K562 (cell line): ENCODE data around the gene NUFIP1. TPM values are rescaled to one million over a fixed set of nuclear protein-coding genes. Genes with fewer than 3 reads are reported as not detected.
A peak's percentile ranks its signal among the peaks of the same experiment; 100 is the strongest.

Experiments used
- ATAC-seq: fragments of 200-7000 bp; cut with Tn5 transposase; 3 replicates; pipeline ENCODE4 v1.9.1; 2020; ENCODE audit warnings: moderate library complexity
- BruUV-seq: library from RNA; stranded (reverse); fragments of 400-500 nt; replicated peaks from 2 replicates; lab custom pipeline; 2021; lab: Mats Ljungman, UMichigan
- CTCF ChIA-PET: fragments of 300-600 bp; formaldehyde crosslinking; extraction: SDS; loops from one replicate; lab custom pipeline; 2021; ENCODE audit warnings: low intra/inter-chr PET ratio; lab: Yijun Ruan, JAX
- POLR2A ChIA-PET: fragments of 300-600, 350-650 bp; sonication (Branson Sonifier 250); formaldehyde crosslinking; extraction: SDS; loops from one replicate; lab custom pipeline; 2021; ENCODE audit warnings: antibody characterized with exemption, inconsistent platforms; lab: Yijun Ruan, JAX
- DNase-seq, 4 experiments: peaks; one replicate each; pipeline versions ENCODE4 v3.0.0 to v3.0.0-alpha.2; 2011 to 2018; ENCODE audit warnings: low spot score in 3 of 4, mixed read lengths in 3 of 4; ENCODE audit errors: extremely low read depth in 1 of 4
- FAIRE-seq: peaks from 2 replicates; lab custom pipeline; 2011; peaks lifted over from hg19 to GRCh38; lab: Jason Lieb, UNC
- H2AFZ ChIP-seq: 2 replicates; pipeline ENCODE4 v1.6.0; 2011; ENCODE audit warnings: low read depth, low read length, control low read depth, inconsistent platforms
- H3K27ac ChIP-seq: fragments of 200-600 bp; 3 replicates; pipeline ENCODE4 v1.8.0; 2011; ENCODE audit warnings: low read depth, mild to moderate bottlenecking, control low read depth, inconsistent platforms, low read length, moderate library complexity, mixed read lengths; ENCODE audit errors: extremely low read depth
- H3K27me3 ChIP-seq, 2 experiments: fragments of 300-600 bp in 1 of 2; 2 replicates in 1 of 2; 3 replicates in 1 of 2; pipeline versions ENCODE4 v1.6.0 to v1.8.0; 2011; ENCODE audit warnings: inconsistent platforms in 2 of 2, low read length in 2 of 2, mild to moderate bottlenecking in 1 of 2, mixed read lengths in 1 of 2, moderate library complexity in 1 of 2; ENCODE audit not compliant: control insufficient read depth in 2 of 2, insufficient read depth in 2 of 2
- H3K36me3 ChIP-seq: fragments of 300-600 bp; 3 replicates; pipeline ENCODE4 v1.8.0; 2011; ENCODE audit warnings: mild to moderate bottlenecking, low read length, inconsistent platforms; ENCODE audit not compliant: control insufficient read depth, insufficient read depth
- H3K4me1 ChIP-seq, 2 experiments: fragments of 200-600 bp in 1 of 2; replicated peaks in 1 of 2; 2 replicates in 1 of 2; 3 replicates in 1 of 2; pipeline versions ENCODE4 v1.5.1 to v1.8.0; 2011; ENCODE audit warnings: inconsistent platforms in 2 of 2, low read length in 2 of 2, mild to moderate bottlenecking in 1 of 2, mixed read lengths in 1 of 2, moderate library complexity in 1 of 2; ENCODE audit not compliant: control insufficient read depth in 2 of 2, insufficient read depth in 2 of 2
- H3K4me2 ChIP-seq: 2 replicates; pipeline ENCODE4 v1.6.1; 2011; ENCODE audit warnings: low read length, control low read depth, inconsistent platforms, mixed read lengths; ENCODE audit not compliant: insufficient read depth
- H3K4me3 ChIP-seq: fragments of 200-600 bp; sonication (generic), shearing (Covaris generic); 2 replicates; pipeline ENCODE4 v1.5.1; 2016; ENCODE audit warnings: control low read depth, inconsistent platforms
- H3K79me2 ChIP-seq: fragments of 200-600 bp; 3 replicates; pipeline ENCODE4 v1.8.0; 2011; ENCODE audit warnings: low read length, inconsistent platforms; ENCODE audit not compliant: control insufficient read depth, insufficient read depth
- H3K9ac ChIP-seq, 2 experiments: 2 replicates each; pipeline versions ENCODE4 v1.6.0 to v1.6.1; 2011; ENCODE audit warnings: low read depth in 2 of 2, low read length in 2 of 2, control low read depth in 1 of 2, inconsistent platforms in 1 of 2, mild to moderate bottlenecking in 1 of 2, mixed read lengths in 1 of 2; ENCODE audit not compliant: insufficient read depth in 1 of 2
- H3K9me1 ChIP-seq: one replicate; pipeline ENCODE4 v1.6.0; 2011; ENCODE audit warnings: inconsistent platforms, mild to moderate bottlenecking, low read length, moderate library complexity; ENCODE audit not compliant: control insufficient read depth, insufficient read depth
- H3K9me3 ChIP-seq: replicated peaks from 2 replicates; pipeline ENCODE4 v1.5.1; 2011; ENCODE audit warnings: low read depth, low read length, inconsistent platforms; ENCODE audit not compliant: control insufficient read depth, insufficient read depth
- H4K20me1 ChIP-seq: replicated peaks from 2 replicates; pipeline ENCODE4 v1.6.1; 2011; ENCODE audit warnings: low read length, inconsistent platforms, mixed read lengths; ENCODE audit not compliant: control insufficient read depth, insufficient read depth
- ATF1 ChIP-seq, 2 experiments: fragments of 450-650 bp in 1 of 2; IDR thresholded peaks; 2 replicates each; pipeline ENCODE4 v1.6.1; 2016; ENCODE audit warnings: missing compliant biosample characterization in 1 of 2, missing genetic modification characterization in 1 of 2
- CREM ChIP-seq: IDR thresholded peaks from 2 replicates; pipeline ENCODE4 v1.6.1; 2014; ENCODE audit warnings: antibody characterized with exemption, low read depth
- CTBP1 ChIP-seq: fragments of 450-650 bp; IDR thresholded peaks from 2 replicates; pipeline ENCODE4 v1.6.1; 2016; ENCODE audit warnings: borderline replicate concordance
- FOSL1 ChIP-seq: fragments of 200-800 bp; sonication (Bioruptor generic); conservative IDR thresholded peaks from 2 replicates; pipeline ENCODE4 v1.6.1; 2016; ENCODE audit warnings: missing genetic modification characterization, missing compliant biosample characterization
- MCM3 ChIP-seq: fragments of 450-650 bp; IDR thresholded peaks from 2 replicates; pipeline ENCODE4 v1.6.1; 2016
- NCOR1 ChIP-seq: fragments of 450-650 bp; IDR thresholded peaks from 2 replicates; pipeline ENCODE4 v1.6.1; 2016; ENCODE audit warnings: mild to moderate bottlenecking, moderate library complexity
- RBFOX2 ChIP-seq: fragments of 200-400 bp; formaldehyde crosslinking; IDR thresholded peaks from 2 replicates; pipeline ENCODE4 v1.6.1; 2017; ENCODE audit warnings: low read depth, mild to moderate bottlenecking, low read length, moderate library complexity
- XRCC5 ChIP-seq: fragments of 200-400 bp; formaldehyde crosslinking; IDR thresholded peaks from 2 replicates; pipeline ENCODE4 v1.6.1; 2017; ENCODE audit warnings: low read depth, mild to moderate bottlenecking, low read length
- WGBS: fragments of 100-300 bp; shearing (Covaris generic); methylation state at CpG from one replicate; pipeline ENCODE4 v1.1.6; 2016; ENCODE audit warnings: low coverage, mixed read lengths; ENCODE audit not compliant: insufficient coverage; ENCODE audit errors: missing lambda C conversion rate; 5-methylcytosine and 5-hydroxymethylcytosine counted together
- in situ Hi-C: fragments of 300-500 bp; cut with MboI; formaldehyde crosslinking; loops from 4 replicates; pipeline ENCODE4 v1.15.0; 2018; ENCODE audit warnings: inconsistent platforms, mixed read lengths
- intact Hi-C: fragments of 100-400 bp; cut with micrococcal nuclease; formaldehyde crosslinking; loops from 2 replicates; pipeline ENCODE4 v1.14.2; 2022
- polyA plus RNA-seq, 8 experiments: library from polyadenylated mRNA; depleted of rRNA in 4 of 8; stranded (reverse) in 5 of 8; unstranded in 3 of 8; fragments of >200 nt; fragmentation: Nextera tagmentation in 2 of 8; fragmentation: Illumina TruSeq in 1 of 8; extraction: Ambion mirVana in 2 of 8; extraction: Trizol in 1 of 8; gene quantifications; 2 replicates each; pipeline versions ENCODE4 v1.2.1 to v1.2.3, GENCODE V29; 2011 to 2014; ENCODE audit warnings: inconsistent platforms in 1 of 8, missing spikeins in 1 of 8
- total RNA-seq, 7 experiments: library from RNA; depleted of rRNA in 6 of 7; stranded (reverse); fragments of >200 nt in 6 of 7; fragmentation: Illumina TruSeq in 2 of 7; extraction: Trizol in 2 of 7; gene quantifications; 2 replicates each; pipeline versions ENCODE4 v1.2.1 to v1.2.3, GENCODE V29; 2011 to 2021; ENCODE audit warnings: low replicate concordance in 1 of 7
- TF ChIP-seq, protein P1 (sequence below), 2 experiments: fragments of 450-650 bp; conservative IDR thresholded peaks; 2 replicates each; pipeline ENCODE4 v1.6.1; 2017; ENCODE audit warnings: mild to moderate bottlenecking in 2 of 2, moderate library complexity in 2 of 2
- TF ChIP-seq, protein P2 (sequence below), 2 experiments: fragments of 450-650 bp; IDR thresholded peaks; 2 replicates each; pipeline ENCODE4 v1.6.1; 2018; ENCODE audit warnings: mild to moderate bottlenecking in 2 of 2, low read depth in 1 of 2; ENCODE audit not compliant: partially characterized antibody in 2 of 2
- TF ChIP-seq, protein P3 (sequence below), 3 experiments: fragments of 200-800 bp in 1 of 3; fragments of 250-450 bp in 1 of 3; fragments of 450-650 bp in 1 of 3; sonication (Bioruptor Pico) in 1 of 3; sonication (Bioruptor generic) in 1 of 3; formaldehyde crosslinking in 1 of 3; IDR thresholded peaks; 2 replicates each; pipeline versions ENCODE4 v1.6.1 to v1.8.0; 2016 to 2022; ENCODE audit warnings: mild to moderate bottlenecking in 2 of 3, missing genetic modification characterization in 2 of 3, missing compliant biosample characterization in 1 of 3, moderate library complexity in 1 of 3

Gene NUFIP1
- total and polyA plus RNA-seq, 9 of the 15 experiments (the other 6 are each of a cell fraction or from before 2014, with no cell fraction given): 2.6 to 9.7 (median 4.1) TPM

DNA sequence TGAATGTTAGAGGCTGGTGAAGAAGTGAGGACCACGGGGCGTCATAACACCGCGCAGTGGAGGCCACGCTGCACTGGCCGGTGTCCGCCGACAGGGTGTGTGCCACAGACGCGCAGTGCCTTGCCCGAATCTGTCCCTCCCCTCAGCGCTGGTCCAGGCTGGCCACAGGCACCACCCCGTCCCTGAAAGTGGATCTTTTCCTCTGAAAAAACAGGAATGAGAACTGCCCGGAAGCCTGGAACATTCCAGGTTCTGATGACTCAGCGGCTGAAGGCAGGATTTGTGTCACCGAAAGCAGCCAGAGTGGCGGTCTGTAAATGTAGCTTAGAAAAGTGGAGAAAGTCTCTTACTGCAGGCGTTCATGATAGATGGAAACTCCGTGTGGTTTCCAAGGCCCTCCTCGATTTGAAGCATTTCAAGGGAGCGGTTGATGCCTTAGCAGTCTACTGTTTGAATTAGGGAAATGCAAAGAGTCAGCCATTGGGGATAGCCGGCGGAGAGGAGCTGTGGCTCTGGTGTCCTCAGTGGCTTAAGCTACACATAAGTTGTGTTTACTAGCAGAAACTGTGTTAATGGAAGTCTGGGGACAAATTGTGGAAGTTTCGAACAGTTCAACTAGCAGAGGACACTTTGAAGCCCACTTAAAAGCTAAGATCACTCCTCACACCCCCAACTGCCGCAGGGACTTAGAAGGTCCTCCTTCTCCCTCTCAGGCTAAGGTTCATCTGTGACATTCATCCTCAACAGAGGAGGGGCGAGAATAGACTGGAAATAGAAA, 70.8 kb downstream of the NUFIP1 start:
- Histone ChIP-seq H3K9me3 (no peaks in the 10 kb centered on the region; the same call in 1 of the 2 replicates), H3K27me3 (no peaks in the 10 kb centered on the region; a peak in 1 of 5 replicates), H3K79me2 (no peaks in the 10 kb centered on the region), H3K4me1 (peaks cover 0 to 5% of the 10 kb centered on the region in 2 experiments; a peak in 4 of 5 replicates), H3K27ac (peak overlapping the region; percentile 96), H3K9me1 (no peaks in the 10 kb centered on the region), H2AFZ (peak overlapping the region; percentile 100), H3K36me3 (no peaks in the 10 kb centered on the region), H3K4me3 (peak overlapping the region; percentile 65), H3K9ac (peak overlapping the region; percentile 82 to 86), H3K4me2 (peak overlapping the region; percentile 93), H4K20me1 (no peaks in the 10 kb centered on the region; the same call in 1 of the 2 replicates)
- 6% methylated on average over 25 of the region's 26 CpGs for WGBS
- POLR2A ChIA-PET: interaction anchor here (0.6 to 1.0 kb wide), 2 partner anchors 8 to 41 kb away, joined by 3 to 4 read pairs; no protein-coding TSS in a partner anchor
- peak; percentile 96 for ATAC-seq
- peak; percentile 67 to 87 (median 70) for DNase-seq
- intact Hi-C loops (no loop called here), in situ Hi-C loops (no loop called here)
- no peak for FAIRE-seq
- CTCF ChIA-PET: no interaction called here
- BruUV-seq: TSS peak; percentile 91
- TF ChIP-seq NCOR1 (no peak), ATF1 (CRISPR knock-in tag; IDR thresholded peaks at IDR 0.05) (peak; percentile 82), ATF1 (tag; IDR thresholded peaks at IDR 0.05) (peak; percentile 89), RBFOX2 (peak; percentile 76), CREM (peak; percentile 95), XRCC5 (peak; percentile 58; the same call in 1 of the 2 replicates), MCM3 (no peak), FOSL1 (tag) (peak; percentile 66), CTBP1 (peak; percentile 60; the same call in 1 of the 2 replicates)
- TF ChIP-seq, protein P1, sequence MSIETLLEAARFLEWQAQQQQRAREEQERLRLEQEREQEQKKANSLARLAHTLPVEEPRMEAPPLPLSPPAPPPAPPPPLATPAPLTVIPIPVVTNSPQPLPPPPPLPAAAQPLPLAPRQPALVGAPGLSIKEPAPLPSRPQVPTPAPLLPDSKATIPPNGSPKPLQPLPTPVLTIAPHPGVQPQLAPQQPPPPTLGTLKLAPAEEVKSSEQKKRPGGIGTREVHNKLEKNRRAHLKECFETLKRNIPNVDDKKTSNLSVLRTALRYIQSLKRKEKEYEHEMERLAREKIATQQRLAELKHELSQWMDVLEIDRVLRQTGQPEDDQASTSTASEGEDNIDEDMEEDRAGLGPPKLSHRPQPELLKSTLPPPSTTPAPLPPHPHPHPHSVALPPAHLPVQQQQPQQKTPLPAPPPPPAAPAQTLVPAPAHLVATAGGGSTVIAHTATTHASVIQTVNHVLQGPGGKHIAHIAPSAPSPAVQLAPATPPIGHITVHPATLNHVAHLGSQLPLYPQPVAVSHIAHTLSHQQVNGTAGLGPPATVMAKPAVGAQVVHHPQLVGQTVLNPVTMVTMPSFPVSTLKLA (conservative IDR thresholded peaks at IDR 0.05): peak in 1 of 2 experiments; percentile 81; a peak in 3 of 4 replicates
- TF ChIP-seq, protein P2, sequence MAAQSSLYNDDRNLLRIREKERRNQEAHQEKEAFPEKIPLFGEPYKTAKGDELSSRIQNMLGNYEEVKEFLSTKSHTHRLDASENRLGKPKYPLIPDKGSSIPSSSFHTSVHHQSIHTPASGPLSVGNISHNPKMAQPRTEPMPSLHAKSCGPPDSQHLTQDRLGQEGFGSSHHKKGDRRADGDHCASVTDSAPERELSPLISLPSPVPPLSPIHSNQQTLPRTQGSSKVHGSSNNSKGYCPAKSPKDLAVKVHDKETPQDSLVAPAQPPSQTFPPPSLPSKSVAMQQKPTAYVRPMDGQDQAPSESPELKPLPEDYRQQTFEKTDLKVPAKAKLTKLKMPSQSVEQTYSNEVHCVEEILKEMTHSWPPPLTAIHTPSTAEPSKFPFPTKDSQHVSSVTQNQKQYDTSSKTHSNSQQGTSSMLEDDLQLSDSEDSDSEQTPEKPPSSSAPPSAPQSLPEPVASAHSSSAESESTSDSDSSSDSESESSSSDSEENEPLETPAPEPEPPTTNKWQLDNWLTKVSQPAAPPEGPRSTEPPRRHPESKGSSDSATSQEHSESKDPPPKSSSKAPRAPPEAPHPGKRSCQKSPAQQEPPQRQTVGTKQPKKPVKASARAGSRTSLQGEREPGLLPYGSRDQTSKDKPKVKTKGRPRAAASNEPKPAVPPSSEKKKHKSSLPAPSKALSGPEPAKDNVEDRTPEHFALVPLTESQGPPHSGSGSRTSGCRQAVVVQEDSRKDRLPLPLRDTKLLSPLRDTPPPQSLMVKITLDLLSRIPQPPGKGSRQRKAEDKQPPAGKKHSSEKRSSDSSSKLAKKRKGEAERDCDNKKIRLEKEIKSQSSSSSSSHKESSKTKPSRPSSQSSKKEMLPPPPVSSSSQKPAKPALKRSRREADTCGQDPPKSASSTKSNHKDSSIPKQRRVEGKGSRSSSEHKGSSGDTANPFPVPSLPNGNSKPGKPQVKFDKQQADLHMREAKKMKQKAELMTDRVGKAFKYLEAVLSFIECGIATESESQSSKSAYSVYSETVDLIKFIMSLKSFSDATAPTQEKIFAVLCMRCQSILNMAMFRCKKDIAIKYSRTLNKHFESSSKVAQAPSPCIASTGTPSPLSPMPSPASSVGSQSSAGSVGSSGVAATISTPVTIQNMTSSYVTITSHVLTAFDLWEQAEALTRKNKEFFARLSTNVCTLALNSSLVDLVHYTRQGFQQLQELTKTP (IDR thresholded peaks at IDR 0.05; ENCODE audit: low read depth in 1 of 2, partially characterized antibody in 2 of 2): no peak
- TF ChIP-seq, protein P3, sequence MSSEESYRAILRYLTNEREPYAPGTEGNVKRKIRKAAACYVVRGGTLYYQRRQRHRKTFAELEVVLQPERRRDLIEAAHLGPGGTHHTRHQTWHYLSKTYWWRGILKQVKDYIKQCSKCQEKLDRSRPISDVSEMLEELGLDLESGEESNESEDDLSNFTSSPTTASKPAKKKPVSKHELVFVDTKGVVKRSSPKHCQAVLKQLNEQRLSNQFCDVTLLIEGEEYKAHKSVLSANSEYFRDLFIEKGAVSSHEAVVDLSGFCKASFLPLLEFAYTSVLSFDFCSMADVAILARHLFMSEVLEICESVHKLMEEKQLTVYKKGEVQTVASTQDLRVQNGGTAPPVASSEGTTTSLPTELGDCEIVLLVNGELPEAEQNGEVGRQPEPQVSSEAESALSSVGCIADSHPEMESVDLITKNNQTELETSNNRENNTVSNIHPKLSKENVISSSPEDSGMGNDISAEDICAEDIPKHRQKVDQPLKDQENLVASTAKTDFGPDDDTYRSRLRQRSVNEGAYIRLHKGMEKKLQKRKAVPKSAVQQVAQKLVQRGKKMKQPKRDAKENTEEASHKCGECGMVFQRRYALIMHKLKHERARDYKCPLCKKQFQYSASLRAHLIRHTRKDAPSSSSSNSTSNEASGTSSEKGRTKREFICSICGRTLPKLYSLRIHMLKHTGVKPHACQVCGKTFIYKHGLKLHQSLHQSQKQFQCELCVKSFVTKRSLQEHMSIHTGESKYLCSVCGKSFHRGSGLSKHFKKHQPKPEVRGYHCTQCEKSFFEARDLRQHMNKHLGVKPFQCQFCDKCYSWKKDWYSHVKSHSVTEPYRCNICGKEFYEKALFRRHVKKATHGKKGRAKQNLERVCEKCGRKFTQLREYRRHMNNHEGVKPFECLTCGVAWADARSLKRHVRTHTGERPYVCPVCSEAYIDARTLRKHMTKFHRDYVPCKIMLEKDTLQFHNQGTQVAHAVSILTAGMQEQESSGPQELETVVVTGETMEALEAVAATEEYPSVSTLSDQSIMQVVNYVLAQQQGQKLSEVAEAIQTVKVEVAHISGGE (CRISPR knock-in tag; IDR thresholded peaks at IDR 0.05): 0 out of 6 replicates have a peak, but pooled peaks of 1 of the 3 experiments have one; percentile 5
